ENCODE data around the gene ARHGAP21. TPM values are rescaled to one million over a fixed set of nuclear protein-coding genes. Genes with fewer than 3 reads are reported as not detected.
A peak's percentile ranks its signal among the peaks of the same experiment; 100 is the strongest.
"Not testable (repeated sequence)": the region's sequence is repeated elsewhere in the genome, so short reads cannot be mapped to it uniquely, and the experiment has no call there.

Gene ARHGAP21
- total and polyA plus RNA-seq, 2 experiments from 2014 or later = 15.3 to 44.5 TPM

- TF ChIP-seq EZH2 (IDR thresholded peaks at IDR 0.05; ENCODE audit: low read depth, unreplicated experiment) (no peak), ZNF331 (CRISPR knock-in tag; IDR thresholded peaks at IDR 0.05; ENCODE audit: low read depth) (no peak), JUNB (IDR thresholded peaks at IDR 0.05; ENCODE audit: unreplicated experiment) (no peak), CTCF (conservative IDR thresholded peaks at IDR 0.05; ENCODE audit: low read depth in 2 of 2) (no peak)
These were observed 2.9 kb upstream of the ARHGAP21 start (continued) for GRCh38 chr10:24726626-24727025.

GRCh38 chr10:24726029-24726428, 2.3 kb upstream of the ARHGAP21 start:
- not testable (repeated sequence) for H4K20me1 ChIP-seq (replicated peaks; ENCODE audit: insufficient read depth); H3K36me3 ChIP-seq (ENCODE audit: insufficient read depth); H3K4me3 ChIP-seq; H3K4me3 Mint-ChIP-seq; H3K4me2 ChIP-seq; H3K9me2 ChIP-seq (ENCODE audit: insufficient read depth); DNase-seq (ENCODE audit: low spot score); H3K36me3 Mint-ChIP-seq (ENCODE audit: low read depth); H2AFZ ChIP-seq; H3F3A ChIP-seq (replicated peaks; ENCODE audit: low read depth); H3K9me3 Mint-ChIP-seq; H3K27ac Mint-ChIP-seq; ATAC-seq; H3K27ac ChIP-seq (ENCODE audit: low read depth)
- Histone ChIP-seq H3K79me2 (replicated peaks; ENCODE audit: insufficient read depth) (peaks cover 14% of the 10 kb centered on the region), H3K4me1 (ENCODE audit: insufficient read depth) (peaks cover 22% of the 10 kb centered on the region), H3K27me3 (ENCODE audit: insufficient read depth) (peaks cover 24% of the 10 kb centered on the region)
- peaks cover 23% of the 10 kb centered on the region for H3K27me3 Mint-ChIP-seq (ENCODE audit: insufficient read depth, low read depth, poor library complexity)
- peaks cover 14% of the 10 kb centered on the region; the same call in 2 of the 3 replicates for H3K4me1 Mint-ChIP-seq

- Mint-ChIP-seq H3K36me3 (ENCODE audit: low read depth) (no peaks in the 10 kb centered on the region; the same call in 2 of the 3 replicates), H3K9me3 (no peaks in the 10 kb centered on the region; the same call in 2 of the 3 replicates), H3K27me3 (ENCODE audit: insufficient read depth, low read depth, poor library complexity) (peaks cover 28% of the 10 kb centered on the region), H3K27ac (no peak overlapping the region), H3K4me3 (peak overlapping the region; percentile 91), H3K4me1 (peaks cover 21% of the 10 kb centered on the region)
- H3K36me3 ChIP-seq (ENCODE audit: insufficient read depth) = no peaks in the 10 kb centered on the region
- no peak overlapping the region for H3K27ac ChIP-seq (ENCODE audit: low read depth)
- ATAC-seq = peak; percentile 74
- H2AFZ ChIP-seq = peak overlapping the region; percentile 96
- no peaks in the 10 kb centered on the region for H3K9me2 ChIP-seq (ENCODE audit: insufficient read depth)
- H3K4me2 ChIP-seq = peak overlapping the region; percentile 88
- H3K4me3 ChIP-seq = peak overlapping the region; percentile 84
- peaks cover 27% of the 10 kb centered on the region for H3K79me2 ChIP-seq (replicated peaks; ENCODE audit: insufficient read depth)
- H3K27me3 ChIP-seq (ENCODE audit: insufficient read depth) = peaks cover 36% of the 10 kb centered on the region
- 0 out of 2 replicates have a peak, but pooled peaks have one; percentile 7 for TF ChIP-seq ETS1 (IDR thresholded peaks at IDR 0.05)
- peak; percentile 73 for TF ChIP-seq POLR2AphosphoS5 (IDR thresholded peaks at IDR 0.05; ENCODE audit: low read depth)
- TF ChIP-seq CREB1 (CRISPR knock-in tag; IDR thresholded peaks at IDR 0.05; ENCODE audit: low read depth) = 0 out of 2 replicates have a peak, but pooled peaks have one; percentile 13
- TF ChIP-seq REST (IDR thresholded peaks at IDR 0.05; ENCODE audit: unreplicated experiment) = no peak
- 0 out of 2 replicates have a peak, but pooled peaks cover 4% of the 10 kb centered on the region for H3F3A ChIP-seq (replicated peaks; ENCODE audit: low read depth)
- DNase-seq (ENCODE audit: low spot score) = peak; percentile 98
- H4K20me1 ChIP-seq (replicated peaks; ENCODE audit: insufficient read depth) = peaks cover 4% of the 10 kb centered on the region; the same call in 1 of the 2 replicates
- H3K4me1 ChIP-seq (ENCODE audit: insufficient read depth) = peaks cover 36% of the 10 kb centered on the region
These were observed 918 bp upstream of the ARHGAP21 start for GRCh38 chr10:24724381-24725228.

Data from GM23338 (cell line).